ENCODE data around the gene ZNF106.

GRCh38 chr15:42465520-42466259 is 25.3 kb downstream of the ZNF106 start:
- TF ChIP-seq YY1 (IDR thresholded peaks at IDR 0.05) = no peak
- no peak for TF ChIP-seq CTCF (IDR thresholded peaks at IDR 0.05; ENCODE audit: low read depth, low read length, missing input control)
- no peak for TF ChIP-seq ATF3 (IDR thresholded peaks at IDR 0.05)
- TF ChIP-seq EGR1 (IDR thresholded peaks at IDR 0.05; ENCODE audit: low read depth in 2 of 2) = no peak

Data from liver (tissue), 3 donors.